ENCODE measurements around the gene CACNA1H.
"Not testable (repeated sequence)": the region's sequence is repeated elsewhere in the genome, so short reads cannot be mapped to it uniquely, and the experiment has no call there.

CACNA1H gene

DNA sequence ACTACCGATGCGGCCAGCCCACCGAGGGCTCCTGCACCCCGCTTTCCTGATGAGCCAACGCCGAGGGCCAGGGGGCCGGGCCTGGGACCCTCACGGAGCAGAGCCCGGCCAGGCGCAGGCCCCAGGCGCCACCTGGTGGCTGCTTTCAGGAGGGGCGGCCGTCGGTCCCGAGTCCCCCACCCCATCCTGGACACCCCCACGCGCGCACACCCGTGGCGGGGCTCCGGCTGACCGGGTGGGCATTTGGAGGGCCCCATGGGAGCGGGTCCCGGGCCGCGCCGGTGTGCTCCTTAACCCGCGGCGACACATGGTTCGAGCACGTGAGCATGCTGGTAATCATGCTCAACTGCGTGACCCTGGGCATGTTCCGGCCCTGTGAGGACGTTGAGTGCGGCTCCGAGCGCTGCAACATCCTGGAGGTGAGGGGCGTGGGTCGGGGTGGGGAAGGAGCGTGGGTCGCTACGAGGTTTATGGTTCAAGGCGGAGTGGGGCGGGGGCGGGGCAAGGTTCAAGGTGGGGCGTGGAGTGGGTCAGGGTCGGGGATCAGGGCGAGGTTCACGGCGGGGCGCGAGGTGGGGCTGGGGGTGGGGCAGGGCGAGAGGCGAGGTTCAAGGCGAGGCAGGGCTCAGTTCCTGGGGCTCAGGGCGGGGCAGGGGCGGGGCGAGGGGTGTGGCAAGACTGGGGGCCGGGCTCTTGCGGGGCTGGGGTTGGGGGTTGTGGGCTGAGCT lies 41.9 kb downstream of the CACNA1H start:
- DNase-seq: peak; percentile 27

GRCh38 chr16:1195393-1195666 lies 42.4 kb downstream of the CACNA1H start:
- no peak for DNase-seq

DNA sequence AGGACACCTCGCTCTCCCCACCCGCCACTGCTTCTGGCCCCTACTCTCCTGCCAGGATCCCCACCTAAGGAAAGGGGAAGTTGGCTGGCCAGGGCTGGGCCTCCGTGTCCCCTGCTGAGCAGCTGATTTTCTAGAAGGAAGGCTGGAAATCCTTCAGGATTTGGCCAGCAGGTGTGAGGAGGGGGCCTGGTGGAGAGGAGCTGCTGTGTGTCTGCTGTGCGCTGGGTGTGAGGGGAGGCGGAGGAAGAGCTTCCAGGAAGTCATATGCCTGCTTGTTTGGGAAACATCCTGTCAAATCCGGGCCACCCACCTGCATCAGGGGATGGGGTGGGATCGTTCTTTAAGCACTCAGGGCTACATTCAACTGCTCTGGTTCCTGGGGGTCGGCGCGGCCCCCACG lies 43.6 kb downstream of the CACNA1H start:
- DNase-seq: no peak

DNA sequence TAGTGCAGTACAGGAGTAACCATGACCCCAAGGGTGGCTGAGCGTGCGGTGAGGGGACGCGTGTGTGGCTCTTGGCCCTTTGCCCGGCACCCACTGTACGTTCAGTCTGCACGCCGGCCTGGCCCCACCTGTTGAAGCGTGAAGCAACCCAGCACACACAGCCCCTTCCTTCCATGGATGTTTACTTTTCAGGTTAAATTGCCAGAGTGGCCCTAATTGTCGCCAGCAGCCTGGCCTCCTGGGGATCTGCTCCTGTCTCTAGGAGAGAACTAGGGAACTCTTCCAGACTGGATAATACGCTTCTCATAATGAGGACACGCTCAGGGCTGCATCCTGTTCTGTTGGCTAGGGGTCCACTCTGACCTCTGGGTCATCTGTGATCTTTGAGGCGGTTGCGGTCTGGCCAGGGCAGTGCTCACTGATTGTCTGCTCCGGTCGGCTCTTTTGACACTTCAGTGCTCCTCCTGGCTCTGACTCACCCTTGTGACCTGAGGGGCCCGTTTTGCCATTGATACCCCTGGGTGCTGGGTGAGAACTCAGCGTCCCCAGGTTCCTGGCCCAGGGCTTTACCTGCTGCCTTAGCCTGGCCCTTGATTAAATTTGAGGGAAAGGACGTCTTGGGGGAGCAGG lies 44.4 kb downstream of the CACNA1H start:
- DNase-seq: no peak

GRCh38 chr16:1198194-1198593 lies 45.3 kb downstream of the CACNA1H start:
- no peak for DNase-seq

DNA sequence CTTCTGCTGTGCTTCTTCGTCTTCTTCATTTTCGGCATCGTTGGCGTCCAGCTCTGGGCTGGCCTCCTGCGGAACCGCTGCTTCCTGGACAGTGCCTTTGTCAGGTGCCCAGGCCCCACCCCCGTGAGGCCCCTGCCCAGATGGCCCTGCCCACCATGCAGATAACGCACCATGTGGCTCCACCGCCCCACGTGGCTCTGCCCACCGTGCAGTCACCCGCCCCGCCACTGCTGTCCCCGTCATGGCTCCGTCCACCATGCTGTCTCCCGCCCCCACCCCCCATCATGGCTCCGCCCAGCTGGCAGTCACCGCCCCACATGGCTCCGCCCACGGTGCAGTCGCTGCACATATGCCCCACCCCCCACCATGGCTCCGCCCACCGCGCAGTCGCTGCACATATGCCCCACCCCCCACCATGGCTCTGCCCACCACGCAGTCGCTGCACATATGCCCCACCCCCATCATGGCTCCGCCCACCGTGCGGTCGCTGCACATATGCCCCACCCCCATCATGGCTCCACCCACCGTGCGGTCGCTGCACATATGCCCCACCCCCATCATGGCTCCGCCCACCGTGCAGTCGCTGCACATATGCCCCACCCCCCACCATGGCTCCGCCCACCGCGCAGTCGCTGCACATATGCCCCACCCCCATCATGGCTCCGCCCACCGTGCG lies 45.9 kb downstream of the CACNA1H start:
- not testable (repeated sequence) for DNase-seq

DNA sequence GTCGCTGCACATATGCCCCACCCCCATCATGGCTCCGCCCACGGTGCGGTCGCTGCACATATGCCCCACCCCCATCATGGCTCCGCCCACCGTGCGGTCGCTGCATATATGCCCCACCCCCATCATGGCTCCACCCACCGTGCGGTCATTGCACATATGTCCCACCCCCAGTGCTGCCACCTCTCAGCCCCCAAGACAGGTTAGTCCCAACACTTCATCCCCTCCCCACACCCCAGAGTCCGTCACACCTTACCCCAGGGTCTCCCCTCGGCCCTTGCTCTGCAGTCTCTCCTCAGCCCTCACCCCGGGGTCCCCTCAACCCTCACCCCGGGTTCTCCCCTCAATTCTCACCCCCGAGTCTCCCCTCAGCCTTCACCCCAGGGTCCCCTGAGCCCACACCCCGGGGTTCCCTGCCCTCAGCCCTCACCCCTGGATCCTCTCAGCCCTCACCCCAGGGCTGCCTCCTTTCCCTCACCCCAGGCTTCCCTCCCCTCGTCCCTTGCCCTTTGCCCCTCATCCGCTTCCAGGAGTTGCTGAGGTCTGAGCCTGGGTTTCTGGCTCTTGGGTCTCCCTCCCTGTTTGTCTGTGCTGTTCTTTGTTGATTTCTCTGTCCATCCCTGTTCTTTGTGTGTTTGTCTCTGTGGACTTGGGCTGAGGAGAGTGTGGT lies 46.6 kb downstream of the CACNA1H start:
- no peak for DNase-seq

GRCh38 chr16:1200014-1200627 lies 47.2 kb downstream of the CACNA1H start:
- DNase-seq: no peak

DNA sequence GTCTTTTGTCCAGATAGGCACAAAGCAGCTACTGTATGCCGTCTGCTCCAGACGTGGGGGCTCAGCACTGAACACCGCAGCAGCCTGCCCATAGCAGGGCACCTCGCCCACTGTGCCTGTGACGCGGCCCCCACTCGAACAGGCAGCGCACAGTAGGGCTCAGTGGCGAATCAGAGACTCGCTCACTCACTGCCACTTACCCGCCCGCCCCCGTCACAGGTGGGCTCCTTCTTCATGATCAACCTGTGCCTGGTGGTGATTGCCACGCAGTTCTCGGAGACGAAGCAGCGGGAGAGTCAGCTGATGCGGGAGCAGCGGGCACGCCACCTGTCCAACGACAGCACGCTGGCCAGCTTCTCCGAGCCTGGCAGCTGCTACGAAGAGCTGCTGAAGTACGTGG lies 48.5 kb downstream of the CACNA1H start:
- no peak for DNase-seq

DNA sequence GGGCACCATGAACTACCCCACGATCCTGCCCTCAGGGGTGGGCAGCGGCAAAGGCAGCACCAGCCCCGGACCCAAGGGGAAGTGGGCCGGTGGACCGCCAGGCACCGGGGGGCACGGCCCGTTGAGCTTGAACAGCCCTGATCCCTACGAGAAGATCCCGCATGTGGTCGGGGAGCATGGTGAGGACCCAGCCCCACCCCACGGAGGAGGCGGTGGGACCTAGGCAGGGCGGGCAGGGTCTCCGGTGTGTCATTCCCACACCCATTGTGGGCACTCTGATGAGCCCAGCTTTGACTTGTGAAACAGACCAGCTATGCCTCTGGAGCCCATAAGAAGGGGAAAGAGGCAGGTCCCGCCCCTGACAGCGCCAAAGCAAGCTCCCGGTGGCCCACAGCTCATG lies 49.4 kb downstream of the CACNA1H start:
- no peak for DNase-seq

DNA sequence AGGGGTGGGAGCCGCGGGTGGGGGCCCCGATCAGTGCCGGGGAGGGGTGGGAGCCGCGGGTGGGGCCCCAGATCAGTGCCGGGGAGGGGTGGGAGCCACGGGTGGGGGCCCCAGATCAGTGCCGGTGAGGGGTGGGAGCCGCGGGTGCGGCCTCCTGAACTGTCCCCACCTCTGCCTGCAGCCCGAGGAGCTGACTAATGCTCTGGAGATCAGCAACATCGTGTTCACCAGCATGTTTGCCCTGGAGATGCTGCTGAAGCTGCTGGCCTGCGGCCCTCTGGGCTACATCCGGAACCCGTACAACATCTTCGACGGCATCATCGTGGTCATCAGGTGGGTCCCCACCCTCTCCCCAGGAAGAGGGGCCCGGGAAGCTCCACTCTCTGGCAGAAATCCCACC lies 52.0 kb downstream of the CACNA1H start:
- DNase-seq: no peak

DNA sequence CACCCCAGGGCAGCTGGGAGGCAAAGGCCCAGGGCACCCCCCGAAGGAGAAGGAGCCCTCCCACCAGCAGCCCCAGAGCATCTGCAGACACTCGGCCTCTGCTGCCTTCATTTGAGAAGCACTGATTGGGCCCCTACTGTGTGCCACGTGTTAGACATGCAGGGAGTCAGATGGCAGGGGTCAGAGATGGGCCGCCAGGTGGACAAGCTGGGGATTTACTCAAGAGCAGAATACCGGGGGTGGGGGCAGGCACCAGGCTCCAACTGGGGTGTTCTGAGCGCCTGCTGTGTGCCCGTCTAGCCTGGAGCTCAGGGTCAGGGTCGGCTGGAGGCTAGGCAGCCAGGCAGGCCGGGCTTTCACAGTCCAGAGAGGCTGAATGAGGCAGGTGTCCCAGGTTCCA lies 53.4 kb downstream of the CACNA1H start:
- no peak for DNase-seq

- no peak for DNase-seq
Observed at GRCh38 chr16:1206786-1207185, 53.9 kb downstream of the CACNA1H start.

DNA sequence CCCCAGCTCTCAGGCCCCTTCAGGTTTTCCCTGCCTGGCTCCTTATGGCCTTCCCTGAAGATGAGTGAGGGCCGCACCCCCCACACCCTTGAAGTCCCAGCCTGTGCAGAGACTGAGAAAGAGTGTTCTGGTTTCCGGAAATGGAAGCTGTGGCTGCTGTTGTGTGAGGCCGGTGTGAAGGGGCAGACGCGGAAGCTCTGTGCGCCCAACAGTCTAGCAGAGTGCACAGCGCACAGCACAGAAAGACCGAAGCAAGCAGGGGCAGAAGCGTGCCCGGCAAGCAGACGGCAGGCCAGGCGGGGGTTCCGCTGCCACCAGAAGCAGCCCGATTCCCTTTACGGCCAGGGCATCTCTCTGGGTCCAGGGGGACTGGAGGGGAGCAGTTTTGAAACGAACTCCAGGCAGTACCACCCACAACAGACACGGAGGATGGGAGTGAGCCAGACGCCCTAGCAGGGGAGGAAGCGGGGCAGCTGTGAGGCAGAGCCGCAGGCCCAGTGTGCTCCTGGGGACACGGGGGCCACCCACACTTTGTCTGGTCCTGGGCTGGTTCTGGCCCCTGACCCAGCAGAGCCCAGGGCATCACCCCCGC lies 55.4 kb downstream of the CACNA1H start:
- no peak for DNase-seq

DNA sequence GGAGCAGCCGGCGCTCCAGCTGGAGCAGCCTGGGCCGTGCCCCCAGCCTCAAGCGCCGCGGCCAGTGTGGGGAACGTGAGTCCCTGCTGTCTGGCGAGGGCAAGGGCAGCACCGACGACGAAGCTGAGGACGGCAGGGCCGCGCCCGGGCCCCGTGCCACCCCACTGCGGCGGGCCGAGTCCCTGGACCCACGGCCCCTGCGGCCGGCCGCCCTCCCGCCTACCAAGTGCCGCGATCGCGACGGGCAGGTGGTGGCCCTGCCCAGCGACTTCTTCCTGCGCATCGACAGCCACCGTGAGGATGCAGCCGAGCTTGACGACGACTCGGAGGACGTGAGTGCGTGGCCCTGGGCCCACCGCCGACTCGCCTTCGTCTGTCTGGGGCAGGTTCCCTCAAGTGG lies 56.2 kb downstream of the CACNA1H start:
- no peak for DNase-seq

GRCh38 chr16:1210461-1210860 lies 57.6 kb downstream of the CACNA1H start:
- DNase-seq: no peak

GRCh38 chr16:1211451-1212268 lies 58.8 kb downstream of the CACNA1H start:
- DNase-seq: no peak

DNA sequence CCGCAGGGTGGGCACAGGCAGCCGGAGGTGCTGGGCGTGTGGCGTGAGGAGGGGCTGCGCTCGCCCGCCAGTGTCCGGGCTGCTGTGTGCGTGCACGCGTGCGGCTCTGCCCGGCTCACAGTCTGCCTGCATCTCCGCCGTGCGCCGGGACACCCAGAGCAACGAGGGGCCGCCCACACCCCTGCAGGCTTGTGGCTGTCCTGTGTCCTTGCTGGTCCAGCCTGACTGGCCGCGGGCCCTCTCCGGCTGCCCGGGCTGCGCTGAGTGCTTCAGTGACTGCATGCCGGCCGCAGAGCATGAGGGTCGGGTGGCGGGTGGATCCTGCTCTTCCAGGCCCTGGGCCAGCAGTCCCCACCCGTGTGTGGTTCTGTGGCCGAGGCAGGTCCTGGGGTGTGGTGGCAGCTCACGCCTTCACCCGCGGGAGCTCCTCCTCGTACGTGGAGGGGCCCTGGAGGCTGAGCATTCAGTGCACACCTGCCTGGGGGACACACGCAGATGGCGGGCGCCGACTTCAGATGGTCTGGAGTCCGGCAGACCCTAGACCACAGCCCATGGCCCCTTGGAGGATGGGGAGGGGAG lies 59.8 kb downstream of the CACNA1H start:
- no peak for DNase-seq

- no peak for DNase-seq
Observed at GRCh38 chr16:1213231-1213630, 60.3 kb downstream of the CACNA1H start.

- no peak for DNase-seq
Observed at GRCh38 chr16:1213796-1214372, 61.0 kb downstream of the CACNA1H start.

DNA sequence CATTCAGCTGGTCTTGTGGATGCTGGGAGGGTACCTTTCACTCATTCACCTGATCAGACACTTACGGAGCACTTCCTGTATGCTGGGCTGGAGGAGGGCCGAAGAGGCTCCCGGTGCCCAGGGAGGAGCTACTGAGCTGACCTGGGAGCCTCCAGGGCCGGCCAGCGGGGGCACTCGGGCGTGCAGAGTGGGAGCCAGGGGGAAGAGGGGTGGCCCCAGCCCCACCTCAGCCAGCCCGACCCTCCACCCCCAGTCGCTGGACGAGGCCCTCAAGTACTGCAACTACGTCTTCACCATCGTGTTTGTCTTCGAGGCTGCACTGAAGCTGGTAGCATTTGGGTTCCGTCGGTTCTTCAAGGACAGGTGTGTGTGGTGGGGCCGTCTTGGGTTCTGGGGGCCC lies 61.8 kb downstream of the CACNA1H start:
- no peak for DNase-seq

All from stimulated activated CD4-positive, alpha-beta T cell treated with anti-CD3 and anti-CD28 coated beads, Interleukin-15, amount 100 ng/mL, for 24 hours (primary cell).